Thoracic aorta (tissue), 2 donors: ENCODE results near the gene OMP. TPM values are rescaled to one million over a fixed set of nuclear protein-coding genes. Genes with fewer than 3 reads are reported as not detected.

ENCODE experiments used
- ATAC-seq: fragments of 150-250 bp; one replicate; pipeline ENCODE4 v1.8.0; 2017; ENCODE audit warnings: low read depth; ENCODE audit not compliant: insufficient number of reproducible peaks, low FRiP score
- DNase-seq: peaks from one replicate; pipeline ENCODE4 v3.0.0-alpha.2; 2020; ENCODE audit warnings: low spot score
- H3K27ac ChIP-seq, 2 donors: fragments of 200-600 bp; sonication (generic); 1 replicate in 1 of 2; 2 replicates in 1 of 2; pipeline ENCODE4 v1.5.1; 2016; ENCODE audit warnings: mild to moderate bottlenecking in 2 of 2, moderate library complexity in 2 of 2
- H3K27me3 ChIP-seq: fragments of 200-600 bp; sonication (generic); replicated peaks from 2 replicates; pipeline ENCODE4 v1.6.0; 2016; ENCODE audit warnings: mild to moderate bottlenecking; ENCODE audit not compliant: insufficient read depth
- H3K36me3 ChIP-seq: fragments of 200-600 bp; sonication (generic); one replicate; pipeline ENCODE4 v1.5.1; 2016
- H3K4me1 ChIP-seq, 2 donors: fragments of 200-600 bp; sonication (generic); 1 replicate in 1 of 2; 2 replicates in 1 of 2; pipeline versions ENCODE4 v1.5.1 to v1.6.0; 2016; ENCODE audit warnings: low read depth in 2 of 2, mild to moderate bottlenecking in 1 of 2; ENCODE audit not compliant: control insufficient read depth in 1 of 2
- H3K4me3 ChIP-seq: fragments of 200-600 bp; sonication (generic); 2 replicates; pipeline ENCODE4 v1.5.1; 2016; ENCODE audit warnings: mild to moderate bottlenecking
- H3K9me3 ChIP-seq: fragments of 200-600 bp; sonication (generic); 2 replicates; pipeline ENCODE4 v1.5.1; 2016
- CTCF ChIP-seq: fragments of 200-600 bp; sonication (generic); IDR thresholded peaks from one replicate; pipeline ENCODE4 v1.5.1; 2019; ENCODE audit warnings: antibody characterized with exemption
- total RNA-seq, 2 donors: library from RNA; depleted of rRNA; stranded (reverse); fragments of >200 nt; gene quantifications; one replicate each; pipeline versions ENCODE4 v1.1.0 to v1.2.3, GENCODE V29; 2016

OMP gene
- total RNA-seq, 2 donors from 2014 or later, result not detected

- H3K9me3 ChIP-seq, result no peaks in the 10 kb centered on the region
- DNase-seq, result no peak
- ATAC-seq, result no peak
- no peaks in the 10 kb centered on the region for H3K27me3 ChIP-seq
- H3K36me3 ChIP-seq, result peaks cover 10% of the 10 kb centered on the region
- H3K27ac ChIP-seq, result no peak overlapping the region
- TF ChIP-seq CTCF, result no peak
- no peaks in the 10 kb centered on the region for H3K4me1 ChIP-seq
- no peak overlapping the region for H3K4me3 ChIP-seq
These were observed 14.9 kb downstream of the OMP start for GRCh38 chr11:77117492-77117891.

- Histone ChIP-seq H3K4me1 (no peaks in the 10 kb centered on the region), H3K27ac (no peak overlapping the region), H3K9me3 (no peaks in the 10 kb centered on the region), H3K4me3 (no peak overlapping the region), H3K27me3 (no peaks in the 10 kb centered on the region), H3K36me3 (peaks cover 10% of the 10 kb centered on the region)
- no peak for ATAC-seq
- no peak for DNase-seq
- TF ChIP-seq CTCF, result no peak
These were observed 15.4 kb downstream of the OMP start for GRCh38 chr11:77118086-77118485.

- H3K4me3 ChIP-seq, result no peak overlapping the region
- no peaks in the 10 kb centered on the region for H3K9me3 ChIP-seq
- H3K36me3 ChIP-seq, result peaks cover 10% of the 10 kb centered on the region
- no peak for DNase-seq
- H3K27me3 ChIP-seq, result no peaks in the 10 kb centered on the region
- no peak overlapping the region for H3K27ac ChIP-seq
- no peak for TF ChIP-seq CTCF
- H3K4me1 ChIP-seq, result no peaks in the 10 kb centered on the region
- no peak for ATAC-seq
These were observed 16.3 kb downstream of the OMP start for GRCh38 chr11:77118971-77119370.

- Histone ChIP-seq H3K4me1 (no peaks in the 10 kb centered on the region), H3K9me3 (no peaks in the 10 kb centered on the region), H3K27me3 (no peaks in the 10 kb centered on the region), H3K4me3 (no peak overlapping the region), H3K27ac (no peak overlapping the region), H3K36me3 (peaks cover 10% of the 10 kb centered on the region)
- ATAC-seq (no peak), DNase-seq (no peak)
- no peak for TF ChIP-seq CTCF
These were observed 16.9 kb downstream of the OMP start for GRCh38 chr11:77119531-77119936.

- H3K4me1 ChIP-seq, result no peaks in the 10 kb centered on the region
- no peak for TF ChIP-seq CTCF
- no peak for DNase-seq
- no peaks in the 10 kb centered on the region for H3K27me3 ChIP-seq
- ATAC-seq, result no peak
- H3K36me3 ChIP-seq, result peaks cover 10% of the 10 kb centered on the region
- H3K27ac ChIP-seq, result no peak overlapping the region
- H3K9me3 ChIP-seq, result no peaks in the 10 kb centered on the region
- no peak overlapping the region for H3K4me3 ChIP-seq
These were observed 17.9 kb downstream of the OMP start for GRCh38 chr11:77120571-77120970.
